NCI-H1694 (cell line): ENCODE data around the gene MYG1.
"Not testable (repeated sequence)": the region's sequence is repeated elsewhere in the genome, so short reads cannot be mapped to it uniquely, and the experiment has no call there.

Source experiments
- DNase-seq: peaks from one replicate; lab custom pipeline; 2025; lab: John Stamatoyannopoulos, UW

MYG1 gene

GRCh38 chr12:53327435-53328042 lies 28.0 kb downstream of the MYG1 start:
- no peak for DNase-seq

GRCh38 chr12:53328043-53328435 lies 28.5 kb downstream of the MYG1 start:
- DNase-seq = no peak

GRCh38 chr12:53330671-53331070 lies 31.2 kb downstream of the MYG1 start:
- no peak for DNase-seq

- not testable (repeated sequence) for DNase-seq
Observed at GRCh38 chr12:53332339-53332738, 32.8 kb downstream of the MYG1 start.

GRCh38 chr12:53332744-53333143 lies 33.2 kb downstream of the MYG1 start:
- no peak for DNase-seq

GRCh38 chr12:53333289-53333688 lies 33.8 kb downstream of the MYG1 start:
- DNase-seq = no peak

- DNase-seq = no peak
Observed at GRCh38 chr12:53333845-53334244, 34.4 kb downstream of the MYG1 start.

GRCh38 chr12:53334822-53335221 lies 35.3 kb downstream of the MYG1 start:
- no peak for DNase-seq

- no peak for DNase-seq
Observed at GRCh38 chr12:53336181-53336681, 36.7 kb downstream of the MYG1 start, which contains the start of gene SP7. Gene SP7, minus strand, starts transcription at chr12:53336354. Its CDS starts 708 bp downstream, at chr12:53335646.

GRCh38 chr12:53338017-53338416 lies 38.5 kb downstream of the MYG1 start:
- no peak for DNase-seq

GRCh38 chr12:53338916-53339315 lies 39.4 kb downstream of the MYG1 start:
- DNase-seq = no peak

- no peak for DNase-seq
Observed at GRCh38 chr12:53340398-53340797, 40.9 kb downstream of the MYG1 start.

- no peak for DNase-seq
Observed at GRCh38 chr12:53343449-53343848, 44.0 kb downstream of the MYG1 start.

GRCh38 chr12:53343969-53344368 lies 44.5 kb downstream of the MYG1 start:
- no peak for DNase-seq

GRCh38 chr12:53344487-53344823 lies 45.0 kb downstream of the MYG1 start:
- DNase-seq = no peak

- peak; percentile 9 for DNase-seq
Observed at GRCh38 chr12:53344824-53345485, 45.5 kb downstream of the MYG1 start.

GRCh38 chr12:53345486-53346188 lies 46.1 kb downstream of the MYG1 start:
- no peak for DNase-seq

- no peak for DNase-seq
Observed at GRCh38 chr12:53346491-53346890, 47.0 kb downstream of the MYG1 start.

GRCh38 chr12:53347905-53348304 lies 48.4 kb downstream of the MYG1 start:
- DNase-seq = no peak

GRCh38 chr12:53352331-53353256 lies 53.1 kb downstream of the MYG1 start:
- DNase-seq = peak; percentile 73

GRCh38 chr12:53353257-53353655 lies 53.8 kb downstream of the MYG1 start:
- no peak for DNase-seq

- no peak for DNase-seq
Observed at GRCh38 chr12:53355121-53355520, 55.6 kb downstream of the MYG1 start.
